NCI-H2171 (cell line): ENCODE measurements around the gene CCNQ.

Experiments
- DNase-seq: peaks from one replicate; lab custom pipeline; 2025; lab: John Stamatoyannopoulos, UW

CCNQ gene

DNA sequence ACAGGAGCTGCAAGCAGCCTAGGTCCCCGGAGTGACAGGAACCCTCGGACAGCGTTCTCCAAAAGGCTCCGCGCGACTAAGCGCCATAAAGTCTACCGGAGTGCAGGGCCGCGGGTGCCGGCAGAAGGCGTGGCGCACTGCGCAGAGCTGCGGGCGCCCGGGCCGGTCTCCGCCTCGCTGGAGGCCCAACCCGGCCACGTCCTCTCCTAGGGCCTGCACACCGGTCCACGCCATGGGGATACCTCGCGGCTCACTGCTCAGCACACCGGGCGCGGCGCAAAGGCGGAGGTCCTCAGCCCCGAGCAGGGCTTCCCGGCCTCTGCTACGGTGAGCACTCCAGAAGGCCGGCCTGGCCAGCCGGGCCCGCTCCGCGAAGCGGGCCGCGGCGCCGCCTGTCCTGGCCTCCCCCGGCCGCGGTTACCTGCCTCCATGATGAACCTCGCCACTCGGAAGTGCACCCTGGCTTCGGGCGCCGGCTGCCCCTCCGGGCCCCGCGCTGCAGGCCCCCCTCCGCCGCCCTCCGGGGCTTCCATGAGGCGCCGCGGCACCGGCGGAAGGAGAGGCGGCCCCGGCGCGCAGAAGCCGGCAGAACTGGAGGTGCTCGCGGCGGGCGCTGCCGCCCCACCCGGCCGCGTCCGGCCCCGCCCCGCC is at the start of gene CCNQ:
Gene CCNQ, minus strand, starts transcription at position 599 of the 651 bp plus-strand sequence. Its CDS starts 66 bp downstream, at position 533.
- DNase-seq: no peak

DNA sequence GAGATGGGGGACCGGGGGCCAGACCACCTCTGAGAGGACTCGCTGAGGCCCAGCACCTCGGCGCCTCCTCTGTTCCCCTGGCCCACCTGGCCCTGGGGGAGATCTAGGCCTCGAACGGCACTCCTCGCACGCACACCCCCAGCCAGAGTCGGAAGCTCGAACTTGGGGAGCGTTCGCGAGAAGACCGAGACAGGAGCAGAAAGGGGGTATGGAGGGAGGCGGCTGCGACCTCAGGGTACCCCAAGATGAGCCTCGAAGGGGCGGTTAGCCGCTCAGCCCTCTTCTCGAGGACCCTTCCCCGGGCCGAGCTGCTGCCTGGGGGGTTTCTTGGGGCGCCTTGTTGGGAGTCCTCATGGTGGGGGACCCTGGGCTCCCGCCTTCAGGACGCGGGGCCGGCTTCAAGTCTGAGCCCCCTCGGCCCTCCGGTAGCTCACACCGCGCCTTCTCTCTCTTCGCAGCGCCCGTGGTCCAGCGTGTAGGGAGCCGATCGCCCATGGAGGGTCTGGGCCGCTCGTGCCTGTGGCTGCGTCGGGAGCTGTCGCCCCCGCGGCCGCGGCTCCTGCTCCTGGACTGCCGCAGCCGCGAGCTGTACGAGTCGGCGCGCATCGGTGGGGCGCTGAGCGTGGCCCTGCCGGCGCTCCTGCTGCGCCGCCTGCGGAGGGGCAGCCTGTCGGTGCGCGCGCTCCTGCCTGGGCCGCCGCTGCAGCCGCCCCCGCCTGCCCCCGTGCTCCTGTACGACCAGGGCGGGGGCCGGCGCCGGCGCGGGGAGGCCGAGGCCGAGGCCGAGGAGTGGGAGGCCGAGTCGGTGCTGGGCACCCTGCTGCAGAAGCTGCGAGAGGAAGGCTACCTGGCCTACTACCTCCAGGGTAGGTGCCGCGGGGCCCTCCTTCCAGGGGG is 48.8 kb upstream of the CCNQ start:
- no peak for DNase-seq

DNA sequence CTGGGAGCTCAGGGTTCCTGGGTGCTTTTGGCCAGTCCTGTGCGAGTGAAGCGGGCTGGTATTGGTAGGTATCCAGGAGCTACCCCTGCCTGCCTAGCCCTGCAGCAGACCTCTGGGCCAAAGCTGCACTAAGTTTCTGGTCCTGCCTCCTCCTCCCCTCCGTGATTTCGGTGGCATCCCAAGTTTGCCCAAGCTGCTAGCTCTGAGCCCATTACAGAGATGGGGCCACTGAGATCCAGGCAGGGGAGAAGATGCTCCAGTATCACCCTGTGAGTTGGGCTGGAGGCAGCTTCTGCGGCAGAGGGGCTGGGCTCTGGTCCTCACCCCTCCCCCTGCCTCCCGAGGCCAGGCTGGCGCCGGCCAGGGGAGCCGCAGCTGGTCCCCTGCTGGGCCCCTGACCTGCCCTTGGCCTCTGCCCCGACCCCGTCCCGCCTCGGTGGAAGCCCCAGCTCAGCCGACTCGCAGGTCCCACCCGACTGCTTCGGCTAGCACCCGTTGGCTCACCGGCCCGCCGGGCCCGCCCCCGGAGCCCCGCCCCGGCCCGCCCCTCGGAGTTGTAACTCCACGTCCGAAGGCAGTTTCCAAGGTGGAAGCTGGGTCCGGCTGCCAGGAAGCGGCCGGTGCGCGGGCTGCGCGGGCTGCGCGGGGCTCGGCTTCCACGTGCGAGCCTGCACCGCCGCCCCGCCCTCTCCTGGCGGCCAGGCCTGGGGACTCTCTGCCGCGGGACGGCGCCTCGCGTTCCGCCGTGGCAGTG is 47.9 kb upstream of the CCNQ start, which contains the start of gene DUSP9:
Gene DUSP9, plus strand, starts transcription at position 584 of the 754 bp plus-strand sequence. CDS start 751 bp downstream, outside the sequence.
- DNase-seq: no peak

GRCh38 chrX:153645921-153646488 is 47.1 kb upstream of the CCNQ start:
- DNase-seq: no peak

- DNase-seq: no peak
These were observed 46.2 kb upstream of the CCNQ start for GRCh38 chrX:153645151-153645550.

GRCh38 chrX:153644356-153645125 is 45.6 kb upstream of the CCNQ start:
- no peak for DNase-seq

DNA sequence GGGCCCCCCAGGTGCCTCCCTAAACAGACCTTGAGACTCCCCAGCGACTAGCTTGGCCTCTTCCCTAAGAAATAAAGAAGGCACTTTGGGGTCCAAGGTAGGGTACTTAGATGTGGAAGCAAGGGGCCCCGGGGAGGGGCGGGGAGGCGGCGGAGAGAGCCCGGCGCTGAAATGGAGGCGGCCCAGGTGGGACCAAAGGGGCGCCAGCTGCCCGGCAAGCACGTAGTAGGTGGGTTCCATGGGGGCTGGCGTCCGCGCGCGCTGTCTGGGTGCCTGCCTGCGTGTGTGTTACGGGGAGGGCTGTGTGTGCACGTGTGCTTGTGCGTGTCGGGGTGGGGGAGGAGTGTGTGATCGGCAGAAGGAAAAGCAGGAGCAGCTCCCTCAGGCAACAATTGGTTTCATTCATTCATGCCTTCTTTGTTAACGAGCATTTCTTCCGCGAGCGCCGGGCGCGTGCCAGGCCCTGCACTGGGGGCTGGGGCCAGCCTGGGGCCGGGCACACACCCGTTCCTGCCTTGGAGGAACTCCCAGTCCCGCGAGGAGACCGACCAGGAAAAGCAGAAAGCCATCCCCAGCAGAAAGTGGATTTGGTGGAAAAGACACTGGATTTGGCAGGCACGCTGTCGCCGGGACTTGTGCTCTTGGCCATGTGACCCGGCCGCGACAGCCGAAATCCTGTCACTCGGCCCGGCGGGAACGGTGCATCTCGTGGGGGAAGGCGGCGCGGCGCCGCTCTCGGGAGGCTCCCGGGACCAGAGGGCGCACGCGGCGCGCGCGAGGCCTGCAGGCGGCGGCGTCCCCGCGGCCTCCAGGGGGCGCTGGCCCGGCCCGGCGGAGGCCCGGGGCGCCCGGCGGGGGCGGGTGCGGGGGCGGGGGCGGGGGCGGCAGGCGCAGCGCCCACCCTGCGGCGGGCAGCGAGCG is 44.8 kb upstream of the CCNQ start:
- DNase-seq: no peak

- DNase-seq: no peak
These were observed 43.9 kb upstream of the CCNQ start for GRCh38 chrX:153642655-153643430.

DNA sequence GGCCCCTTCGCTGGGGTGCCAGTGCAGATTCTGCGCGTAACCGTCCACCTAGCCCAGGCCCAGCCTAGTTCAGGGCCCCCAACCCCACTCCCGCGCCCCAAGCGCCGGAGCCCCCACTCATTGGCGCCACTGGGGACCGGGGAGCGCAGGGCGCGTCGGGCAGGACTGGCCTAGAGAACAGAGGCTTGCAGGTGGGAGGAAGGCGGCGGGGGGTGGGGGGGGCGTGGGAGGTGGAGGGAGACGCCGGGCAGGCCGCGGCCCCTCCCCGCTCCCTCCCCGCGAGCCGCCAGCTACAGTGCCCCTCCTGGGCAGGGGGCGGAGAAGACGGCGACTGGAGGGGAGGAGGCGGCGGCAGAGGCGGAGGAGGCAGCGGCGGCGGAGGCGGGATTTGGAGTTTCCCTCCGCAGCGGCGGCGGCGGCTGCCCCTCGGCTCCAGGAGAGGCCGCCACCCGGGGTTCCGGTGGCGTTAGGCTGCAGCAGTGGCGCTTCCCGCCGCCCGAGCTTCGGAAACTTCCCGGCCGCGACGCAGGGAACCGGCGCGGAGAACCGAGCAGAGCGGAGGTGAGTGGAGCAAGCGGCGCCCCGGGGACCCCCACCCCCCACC is 43.2 kb upstream of the CCNQ start:
- no peak for DNase-seq

GRCh38 chrX:153641627-153642026 is 42.7 kb upstream of the CCNQ start:
- DNase-seq: no peak

DNA sequence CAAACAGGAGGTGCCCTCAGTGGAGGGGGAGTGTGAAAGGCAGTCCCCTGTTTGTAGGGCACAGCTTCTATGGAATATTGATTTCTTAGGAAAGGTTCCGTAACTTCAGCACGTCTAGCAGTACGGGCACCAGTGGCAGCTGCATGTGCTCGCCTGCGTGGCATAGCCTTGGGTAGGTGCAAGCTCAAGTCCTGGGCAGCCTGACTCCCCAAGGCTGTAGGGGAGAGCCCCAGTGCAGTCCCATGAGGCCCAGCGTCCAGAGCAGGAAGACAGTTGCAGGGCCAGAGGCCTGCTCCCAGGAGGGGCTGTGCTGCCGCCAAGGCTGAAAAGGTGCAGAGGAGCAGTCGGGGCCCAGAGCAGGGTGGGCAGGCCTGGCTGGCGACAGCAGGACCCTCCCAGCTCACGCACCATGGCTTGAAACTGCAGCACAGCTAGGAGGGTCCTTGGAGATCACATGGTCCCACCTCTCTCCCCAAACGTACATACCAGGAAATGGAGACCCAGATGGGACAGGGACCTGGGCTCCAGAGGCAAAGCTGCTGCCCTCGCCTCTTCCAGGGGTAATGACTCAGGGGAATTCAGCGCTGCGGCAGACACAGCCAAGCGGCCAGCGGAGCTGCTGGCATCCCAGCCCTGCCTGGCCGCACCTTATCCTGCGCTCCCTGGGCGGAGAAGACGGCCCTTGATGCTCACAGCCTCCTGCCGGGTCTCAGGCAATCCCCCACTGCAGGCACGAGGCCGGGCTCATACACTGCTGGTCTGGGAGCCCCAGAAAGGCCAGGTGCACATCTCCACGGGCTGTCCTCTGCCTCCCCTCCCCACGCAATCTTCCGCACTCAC is 42.0 kb upstream of the CCNQ start:
- no peak for DNase-seq

DNA sequence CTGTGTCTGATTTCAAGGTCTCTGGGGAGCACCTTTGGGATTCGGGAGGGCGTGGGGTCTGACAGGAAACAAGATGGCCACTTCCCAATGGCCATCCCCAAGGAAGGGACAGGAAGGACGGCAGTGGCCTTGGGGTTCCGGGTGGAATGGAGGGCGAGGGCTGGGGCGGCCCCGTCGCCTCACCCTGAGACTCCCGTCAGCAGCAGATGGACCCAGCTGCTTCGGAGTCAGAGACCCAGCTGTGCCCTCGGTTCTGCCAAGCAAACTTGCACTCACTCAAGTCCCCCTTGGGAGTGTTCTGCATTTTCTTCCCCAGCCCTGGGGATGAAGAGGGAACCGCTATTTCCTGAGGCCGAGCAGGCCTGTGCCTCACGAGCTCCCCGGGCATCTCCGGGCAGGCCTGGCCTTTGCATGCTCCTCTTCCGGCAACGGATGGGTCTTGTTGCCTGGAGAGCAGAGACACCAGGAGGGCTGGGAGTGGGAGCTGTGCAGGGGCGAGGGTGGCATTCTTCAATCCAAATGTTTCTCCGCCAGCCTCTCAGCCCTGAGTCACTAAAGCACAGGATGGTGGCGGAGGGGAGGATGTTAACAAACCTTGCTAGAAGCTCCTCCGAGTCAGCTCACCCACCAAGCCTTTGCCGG is 41.2 kb upstream of the CCNQ start:
- no peak for DNase-seq

GRCh38 chrX:153639177-153640044 is 40.5 kb upstream of the CCNQ start:
- no peak for DNase-seq

DNA sequence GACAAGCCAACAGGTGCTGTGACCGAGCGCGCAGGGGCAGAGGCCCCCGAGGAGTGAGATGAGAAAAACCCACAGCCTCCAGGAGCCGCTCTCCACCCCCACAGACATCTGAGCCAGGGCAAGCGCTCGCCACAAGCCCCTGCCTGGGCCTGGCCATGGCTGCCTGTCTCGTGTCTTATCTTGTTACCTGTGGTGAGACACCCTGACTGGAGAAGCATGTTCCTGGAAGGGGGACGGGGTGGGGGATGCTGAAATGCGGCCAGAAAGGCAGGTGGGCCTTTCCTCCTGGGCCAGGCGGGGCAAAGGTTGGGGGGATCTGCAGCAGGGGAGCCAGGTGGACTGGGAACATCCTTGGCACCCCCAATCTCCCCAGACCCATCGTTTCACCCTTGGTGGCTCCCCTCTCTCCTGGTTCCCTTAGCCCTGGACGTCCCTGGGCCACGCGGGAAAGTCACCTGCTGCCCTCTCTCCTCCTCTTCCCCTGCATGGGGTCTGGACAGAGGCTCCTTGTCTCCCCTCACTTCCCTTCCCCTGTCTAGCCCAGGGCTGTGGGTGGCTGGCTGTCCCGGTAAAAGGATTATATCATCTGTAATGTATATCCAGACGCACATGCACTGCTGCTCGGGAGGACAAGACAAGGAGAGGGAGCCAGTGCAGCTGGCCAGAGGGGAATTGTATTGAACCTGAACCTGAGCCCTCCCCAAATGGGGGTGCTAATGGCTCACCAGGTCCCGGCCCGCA is 39.7 kb upstream of the CCNQ start:
- DNase-seq: no peak

DNA sequence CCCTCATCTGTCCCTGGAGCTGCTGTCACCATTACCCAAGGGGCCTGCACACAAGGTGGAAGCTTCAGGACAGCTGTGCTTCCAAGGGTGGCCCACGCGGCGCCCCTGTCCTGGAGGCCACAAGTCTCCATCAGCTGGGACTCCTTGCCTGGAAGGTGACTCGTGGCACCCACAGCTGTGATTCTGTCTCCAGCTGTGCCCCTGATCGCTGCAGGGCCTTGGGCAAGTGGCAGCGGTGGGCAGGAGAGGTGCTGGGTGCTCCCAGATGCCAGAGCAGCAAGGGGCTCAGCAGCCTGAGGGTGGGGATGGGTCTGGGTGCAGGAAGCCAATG is 39.1 kb upstream of the CCNQ start:
- DNase-seq: no peak
